ENCODE results near the gene PAPOLB.
A peak's percentile ranks its signal among the peaks of the same experiment; 100 is the strongest.

PAPOLB gene

GRCh38 chr7:4840079-4840501 is 21.7 kb downstream of the PAPOLB start:
- no peak for DNase-seq

DNA sequence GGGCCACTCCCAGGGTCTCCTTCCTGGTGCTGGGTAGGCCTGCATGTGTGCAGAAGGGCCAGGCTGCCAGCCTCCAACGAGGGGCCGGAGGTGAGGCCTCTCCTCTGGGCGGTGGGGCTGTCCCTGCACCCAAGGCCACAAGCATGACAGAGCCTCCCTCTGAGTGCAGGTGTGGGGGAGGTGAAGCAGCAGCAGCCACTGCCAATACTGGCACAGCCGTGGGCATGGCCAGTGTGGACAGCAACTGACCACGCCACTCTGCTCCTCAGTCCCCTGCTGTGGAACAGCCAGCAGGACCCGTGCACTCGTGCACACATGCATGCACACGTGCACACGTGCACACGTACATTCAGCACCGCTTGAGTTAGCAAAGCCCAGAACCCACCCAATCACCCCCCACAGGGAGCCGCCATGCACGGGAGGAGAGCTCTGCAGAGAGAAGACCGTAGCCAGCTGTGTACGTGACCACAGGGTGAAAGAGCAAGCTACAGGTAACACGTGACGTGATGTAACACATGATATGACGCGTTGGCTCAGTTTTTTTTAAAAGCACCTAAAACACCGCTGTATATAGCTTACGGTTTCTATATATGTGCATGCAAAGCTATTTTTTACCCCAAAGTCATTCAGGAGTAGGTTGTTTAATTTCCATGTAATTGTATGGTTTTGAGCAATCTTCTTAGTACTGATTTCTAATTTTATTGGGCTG is 23.1 kb downstream of the PAPOLB start:
- DNase-seq: no peak

- DNase-seq: no peak
Measured at GRCh38 chr7:4837803-4838625, 23.8 kb downstream of the PAPOLB start.

GRCh38 chr7:4837041-4837802 is 24.6 kb downstream of the PAPOLB start:
- DNase-seq: no peak

DNA sequence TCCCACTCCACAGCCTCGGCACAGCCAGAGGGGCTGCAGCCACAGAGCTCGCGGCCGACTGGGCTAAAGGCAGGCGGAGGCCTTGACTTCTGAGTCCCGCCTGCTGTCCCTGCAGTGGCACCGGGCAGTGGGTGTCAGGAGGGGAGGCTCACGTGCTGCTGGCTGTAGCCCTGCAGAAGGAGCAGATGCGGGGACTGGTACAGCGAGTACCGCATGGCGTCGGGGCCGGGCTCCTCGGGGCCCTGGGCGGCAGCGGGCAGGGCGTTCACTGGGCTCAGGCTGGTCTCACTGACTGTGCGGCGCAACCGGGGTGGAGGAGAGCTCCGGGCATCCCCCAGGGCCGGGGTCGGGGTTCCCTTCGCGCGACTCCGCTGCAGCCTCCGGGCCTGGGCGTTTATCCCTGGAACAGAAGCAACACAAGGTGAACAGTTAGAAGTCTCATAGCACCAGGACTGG is 25.6 kb downstream of the PAPOLB start:
- no peak for DNase-seq

- no peak for DNase-seq
Measured at GRCh38 chr7:4835398-4836205, 26.2 kb downstream of the PAPOLB start.

GRCh38 chr7:4834601-4835397 is 27.0 kb downstream of the PAPOLB start:
- no peak for DNase-seq

DNA sequence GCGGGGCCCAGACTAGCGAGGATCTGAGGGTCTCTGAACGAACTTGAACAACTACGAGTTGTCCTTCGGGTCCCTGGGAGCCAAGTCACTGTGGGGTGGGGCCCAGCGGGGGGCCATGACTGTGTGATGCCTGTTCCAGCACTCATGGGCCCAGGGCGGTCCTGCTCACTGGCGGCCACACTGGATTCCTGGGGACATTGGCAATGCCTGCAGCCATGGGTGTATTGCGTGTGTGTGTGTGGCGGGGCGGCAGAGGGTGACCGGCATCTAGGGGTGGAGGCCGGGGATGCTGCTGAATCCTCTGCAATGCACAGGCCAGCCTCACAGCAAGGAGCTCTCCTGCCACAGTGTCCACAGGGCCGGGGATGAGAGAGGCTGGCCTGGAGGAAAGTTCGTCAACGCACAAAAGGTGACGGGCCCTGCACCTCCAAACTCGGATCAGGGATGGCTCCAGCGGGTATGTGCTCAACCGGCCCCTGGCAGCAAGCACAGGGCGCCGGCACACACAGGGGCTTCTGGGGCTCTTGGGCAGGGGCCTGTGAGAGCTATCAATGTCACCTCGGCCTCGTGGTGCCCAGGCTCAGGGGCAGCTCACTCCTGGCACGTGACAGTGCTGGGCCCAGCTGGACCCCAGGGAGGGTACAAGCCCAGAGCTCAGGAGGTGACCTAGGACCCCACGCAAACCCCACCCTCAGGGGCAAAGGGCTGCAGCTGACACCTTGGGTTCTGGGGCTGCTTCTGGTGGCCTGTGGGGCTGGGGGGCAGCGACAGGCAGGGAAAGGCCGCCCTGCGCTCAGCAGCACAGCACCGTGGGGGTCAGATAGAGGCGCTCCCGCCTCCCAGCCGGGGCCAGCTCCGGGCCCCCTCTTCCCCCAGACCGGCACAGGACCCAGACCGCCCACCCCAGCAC is 27.9 kb downstream of the PAPOLB start:
- no peak for DNase-seq

GRCh38 chr7:4833176-4833575 is 28.7 kb downstream of the PAPOLB start:
- no peak for DNase-seq

DNA sequence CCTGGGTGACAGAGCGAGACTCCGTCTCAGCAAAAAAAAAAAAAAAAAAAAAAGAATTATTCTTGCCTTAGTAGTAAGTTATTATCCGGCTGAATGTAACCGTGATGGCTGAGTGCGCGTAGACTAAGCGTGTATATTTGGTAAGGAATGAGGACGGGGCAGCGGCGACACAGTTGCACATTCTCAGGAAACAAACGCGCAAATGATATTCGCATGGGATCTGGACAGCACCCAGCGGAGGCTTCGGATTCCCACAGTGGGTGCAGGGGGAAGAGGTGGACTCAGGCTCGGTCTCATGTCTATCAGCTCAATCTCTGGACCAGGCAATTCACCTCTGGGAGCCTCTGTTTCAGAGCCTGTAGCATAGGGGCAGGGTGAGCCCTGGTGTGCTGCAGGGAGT is 29.1 kb downstream of the PAPOLB start:
- DNase-seq: no peak

- DNase-seq: no peak
Measured at GRCh38 chr7:4831723-4832495, 29.9 kb downstream of the PAPOLB start.

- peak; percentile 51 for DNase-seq
Measured at GRCh38 chr7:4830176-4830575, 31.7 kb downstream of the PAPOLB start.

GRCh38 chr7:4828720-4829383 is 33.0 kb downstream of the PAPOLB start:
- no peak for DNase-seq

- DNase-seq: no peak
Measured at GRCh38 chr7:4825081-4825480, 36.7 kb downstream of the PAPOLB start.

- no peak for DNase-seq
Measured at GRCh38 chr7:4824120-4824775, 37.6 kb downstream of the PAPOLB start.

DNA sequence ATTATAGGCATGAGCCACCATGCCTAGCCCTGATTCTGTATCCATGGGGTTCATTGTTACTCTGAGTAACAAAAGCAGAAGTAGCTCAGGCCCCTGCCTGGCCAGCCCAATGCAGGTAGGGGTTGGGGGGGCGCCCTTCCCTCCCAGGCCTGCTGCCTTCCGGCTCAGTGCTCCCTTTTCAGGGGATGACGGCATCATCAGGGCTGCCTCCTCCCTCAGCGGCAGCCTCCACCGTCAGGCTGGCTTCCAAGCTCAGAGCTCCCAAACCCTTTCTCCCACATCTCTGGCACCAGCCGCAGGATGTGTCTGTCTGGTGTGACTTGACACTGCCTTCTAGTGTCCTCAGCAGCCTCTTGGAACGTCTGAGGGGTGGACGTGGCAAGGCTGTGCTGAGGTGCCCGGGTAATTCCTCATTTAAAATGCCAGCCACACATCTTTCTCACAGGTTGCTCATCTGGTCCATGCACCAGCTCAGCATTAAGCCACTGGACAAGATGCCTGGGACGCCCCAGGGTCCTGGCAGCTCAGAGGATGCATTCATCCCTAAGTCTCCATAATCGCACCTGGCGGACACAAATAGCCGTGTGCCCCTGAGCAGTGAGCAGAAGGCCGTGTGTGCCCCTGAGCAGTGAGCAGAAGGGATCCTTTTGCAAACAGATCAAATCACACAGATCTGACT is 38.2 kb downstream of the PAPOLB start:
- no peak for DNase-seq

DNA sequence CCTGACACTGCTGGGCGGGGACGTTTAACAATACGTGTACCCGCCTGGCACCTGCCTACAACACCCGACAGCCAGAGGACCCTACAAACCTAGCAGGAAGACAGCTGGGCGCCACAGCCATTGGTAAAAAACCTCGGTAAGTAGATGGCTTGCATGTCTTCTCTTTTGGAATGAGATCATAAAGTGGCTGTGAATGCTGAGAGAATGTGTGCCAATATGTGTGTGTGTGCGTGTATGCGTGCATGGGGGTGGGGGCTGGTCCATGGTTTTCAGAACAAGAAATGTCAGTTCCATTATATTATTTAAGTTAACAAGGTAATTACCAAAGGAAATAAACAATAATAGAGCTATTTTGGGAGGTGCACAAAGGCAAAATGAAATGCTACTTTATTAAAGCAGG is 39.2 kb downstream of the PAPOLB start:
- no peak for DNase-seq

DNA sequence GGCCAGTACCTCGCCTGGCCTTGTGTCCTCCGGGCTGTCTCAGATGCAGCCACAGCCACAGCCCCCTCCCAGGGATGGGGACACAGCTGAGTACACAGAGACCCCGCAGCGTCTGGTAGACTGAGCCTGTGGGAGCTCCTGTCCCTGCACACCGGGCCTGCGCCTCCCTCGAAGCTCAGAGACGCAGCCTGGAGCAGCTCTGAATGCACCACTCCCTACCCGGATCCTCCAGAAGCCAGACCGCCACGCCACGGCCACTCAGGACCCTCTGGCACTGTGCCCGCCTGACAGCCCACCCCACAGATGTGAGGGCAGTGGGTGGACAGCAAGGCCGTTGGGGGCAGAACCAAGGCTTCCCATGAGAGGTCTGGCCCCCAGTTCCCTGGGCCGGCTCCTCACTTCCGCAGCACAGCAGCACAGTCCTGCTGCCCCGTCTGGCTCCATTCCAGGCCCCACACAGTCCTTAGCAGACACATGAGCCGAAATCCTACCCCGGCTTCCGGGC is 40.8 kb downstream of the PAPOLB start:
- DNase-seq: no peak

All from stimulated activated CD4-positive, alpha-beta T cell treated with anti-CD3 and anti-CD28 coated beads, Interleukin-4, amount 100 ng/mL, for 4 hours (primary cell).